Liver (tissue), 9 donors: ENCODE data around the gene GNG13. TPM values are rescaled to one million over a fixed set of nuclear protein-coding genes. Genes with fewer than 3 reads are reported as not detected.

ENCODE experiments used
- DNase-seq: peaks from one replicate; pipeline ENCODE4 v3.0.0-alpha.2; 2017; ENCODE audit warnings: low spot score
- H3K27ac ChIP-seq, 2 donors: one replicate each; pipeline ENCODE4 v1.7.0; 2013; ENCODE audit warnings: inconsistent platforms in 2 of 2, low read length in 2 of 2, control low read depth in 1 of 2, low read depth in 1 of 2, mild to moderate bottlenecking in 1 of 2
- H3K27me3 ChIP-seq, 4 donors: one replicate each; pipeline versions ENCODE4 v1.6.1 to v1.7.0; 2013; ENCODE audit warnings: low read length in 3 of 4, inconsistent platforms in 1 of 4, mild to moderate bottlenecking in 1 of 4, moderate library complexity in 1 of 4; ENCODE audit not compliant: control insufficient read depth in 4 of 4, insufficient read depth in 4 of 4
- H3K36me3 ChIP-seq, 4 donors: one replicate each; pipeline versions ENCODE4 v1.6.1 to v1.7.0; 2013; ENCODE audit warnings: low read length in 3 of 4, mild to moderate bottlenecking in 3 of 4, low read depth in 1 of 4, moderate library complexity in 1 of 4; ENCODE audit not compliant: control insufficient read depth in 4 of 4, insufficient read depth in 3 of 4
- H3K4me1 ChIP-seq, 4 donors: one replicate each; pipeline versions ENCODE4 v1.6.1 to v1.7.0; 2013; ENCODE audit warnings: low read length in 3 of 4, mild to moderate bottlenecking in 3 of 4, moderate library complexity in 1 of 4; ENCODE audit not compliant: control insufficient read depth in 4 of 4, insufficient read depth in 4 of 4
- H3K4me3 ChIP-seq, 3 donors: one replicate each; pipeline versions ENCODE4 v1.6.1 to v1.7.0; 2013; ENCODE audit warnings: low read length in 3 of 3, control low read depth in 1 of 3, low read depth in 1 of 3, mild to moderate bottlenecking in 1 of 3
- H3K9ac ChIP-seq, 2 donors: one replicate each; pipeline ENCODE4 v1.7.0; 2013; ENCODE audit warnings: low read length in 2 of 2, mild to moderate bottlenecking in 2 of 2, moderate library complexity in 2 of 2, control low read depth in 1 of 2, low read depth in 1 of 2
- H3K9me3 ChIP-seq, 4 donors: one replicate each; pipeline versions ENCODE4 v1.6.1 to v1.7.0; 2013; ENCODE audit warnings: low read length in 3 of 4; ENCODE audit not compliant: control insufficient read depth in 4 of 4
- ATF3 ChIP-seq: IDR thresholded peaks from 2 replicates; pipeline ENCODE4 v1.6.1; 2016; ENCODE audit warnings: antibody characterized with exemption
- CTCF ChIP-seq: fragments of 150-350 bp; IDR thresholded peaks from 2 replicates; pipeline ENCODE4 v1.5.1; 2017; ENCODE audit warnings: improper control_type of control experiment, low read depth, low read length; ENCODE audit not compliant: missing input control
- EGR1 ChIP-seq, 2 donors: IDR thresholded peaks; 2 replicates each; pipeline ENCODE4 v1.6.1; 2016 to 2018; ENCODE audit warnings: antibody characterized with exemption in 2 of 2, low read depth in 2 of 2
- FOXA1 ChIP-seq: IDR thresholded peaks from 2 replicates; pipeline ENCODE4 v1.6.1; 2016; ENCODE audit warnings: antibody characterized with exemption
- FOXA2 ChIP-seq: IDR thresholded peaks from 2 replicates; pipeline ENCODE4 v1.6.1; 2016; ENCODE audit warnings: antibody characterized with exemption
- GABPA ChIP-seq, 2 donors: IDR thresholded peaks in 1 of 2; conservative IDR thresholded peaks in 1 of 2; 2 replicates each; pipeline ENCODE4 v1.6.1; 2016; ENCODE audit warnings: antibody characterized with exemption in 2 of 2, mild to moderate bottlenecking in 1 of 2, moderate library complexity in 1 of 2
- HNF4G ChIP-seq: IDR thresholded peaks from 2 replicates; pipeline ENCODE4 v1.6.1; 2016; ENCODE audit warnings: antibody characterized with exemption
- JUND ChIP-seq, 2 donors: IDR thresholded peaks; 2 replicates each; pipeline ENCODE4 v1.6.1; 2016; ENCODE audit warnings: antibody characterized with exemption in 2 of 2
- NR2F2 ChIP-seq: IDR thresholded peaks from 2 replicates; pipeline ENCODE4 v1.6.1; 2016; ENCODE audit warnings: antibody characterized with exemption
- RAD21 ChIP-seq, 2 donors: IDR thresholded peaks; 2 replicates each; pipeline ENCODE4 v1.6.1; 2016; ENCODE audit warnings: antibody characterized with exemption in 2 of 2, mild to moderate bottlenecking in 2 of 2
- RXRA ChIP-seq, 2 donors: IDR thresholded peaks; 2 replicates each; pipeline ENCODE4 v1.6.1; 2017 to 2018; ENCODE audit warnings: antibody characterized with exemption in 2 of 2, mild to moderate bottlenecking in 1 of 2
- SP1 ChIP-seq: IDR thresholded peaks from 2 replicates; pipeline ENCODE4 v1.6.1; 2018; ENCODE audit warnings: antibody characterized with exemption, mild to moderate bottlenecking
- TAF1 ChIP-seq: conservative IDR thresholded peaks from 2 replicates; pipeline ENCODE4 v1.6.1; 2016; ENCODE audit warnings: antibody characterized with exemption, mild to moderate bottlenecking
- YY1 ChIP-seq: IDR thresholded peaks from 2 replicates; pipeline ENCODE4 v1.6.1; 2016; ENCODE audit warnings: antibody characterized with exemption, mild to moderate bottlenecking
- ZBTB33 ChIP-seq: IDR thresholded peaks from 2 replicates; pipeline ENCODE4 v1.6.1; 2016; ENCODE audit warnings: antibody characterized with exemption
- WGBS: extraction: QIAGEN DNeasy Blood & Tissue Kit; methylation state at CpG from one replicate; pipeline ENCODE4 v1.1.7; 2013; 5-methylcytosine and 5-hydroxymethylcytosine counted together
- polyA plus RNA-seq, 2 donors: library from polyadenylated mRNA; stranded (reverse) in 1 of 2; unstranded in 1 of 2; fragments of 200-250 nt in 1 of 2; fragments of >200 nt in 1 of 2; fragmentation: Nextera tagmentation in 1 of 2; extraction: Ambion mirVana in 1 of 2; gene quantifications; one replicate each; pipeline versions ENCODE4 v1.2.1 to v1.2.3, GENCODE V29; 2013 to 2015
- total RNA-seq, 2 donors: library from RNA; depleted of rRNA; stranded (reverse); fragments of >200 nt; gene quantifications; one replicate each; pipeline ENCODE4 v1.2.3, GENCODE V29; 2014
- TF ChIP-seq, protein P1 (sequence below): IDR thresholded peaks from 2 replicates; pipeline ENCODE4 v1.6.1; 2016; ENCODE audit warnings: antibody characterized with exemption
- TF ChIP-seq, protein P2 (sequence below): IDR thresholded peaks from 2 replicates; pipeline ENCODE4 v1.6.1; 2016; ENCODE audit warnings: antibody characterized with exemption, mild to moderate bottlenecking
- donor health status: healthy.
- donor health status: healthy.
- donor health status: healthy.
- donor health status: healthy.
- donor health status: healthy.

GNG13 gene
- total and polyA plus RNA-seq, 4 donors, result not detected

GRCh38 chr16:762595-763268 is 37.8 kb downstream of the GNG13 start:
- 72% methylated on average over 17 of the region's 17 CpGs for WGBS
- Histone ChIP-seq H3K36me3 (no peaks in the 10 kb centered on the region), H3K27me3 (no peaks in the 10 kb centered on the region), H3K9ac (no peak overlapping the region), H3K4me1 (peaks cover 0 to 1% (median 0%) of the 10 kb centered on the region in 4 donors), H3K4me3 (no peak overlapping the region), H3K9me3 (no peaks in the 10 kb centered on the region), H3K27ac (no peak overlapping the region)
- TF ChIP-seq ATF3 (no peak), NR2F2 (no peak), JUND (IDR thresholded peaks at IDR 0.05) (no peak), GABPA (IDR thresholded peaks at IDR 0.05 in 1 of 2, conservative IDR thresholded peaks at IDR 0.05 in 1 of 2) (no peak), EGR1 (IDR thresholded peaks at IDR 0.05; ENCODE audit: low read depth in 2 of 2) (no peak), HNF4G (no peak), FOXA2 (no peak), RXRA (IDR thresholded peaks at IDR 0.05) (no peak), FOXA1 (no peak)
- no peak for DNase-seq

GRCh38 chr16:761625-762513 is 38.7 kb downstream of the GNG13 start:
- Histone ChIP-seq H3K27ac (no peak overlapping the region), H3K9me3 (no peaks in the 10 kb centered on the region), H3K4me3 (no peak overlapping the region), H3K4me1 (peaks cover 0 to 1% (median 0%) of the 10 kb centered on the region in 4 donors), H3K36me3 (no peaks in the 10 kb centered on the region), H3K9ac (no peak overlapping the region), H3K27me3 (no peaks in the 10 kb centered on the region)
- DNase-seq, result no peak
- TF ChIP-seq, protein P1, sequence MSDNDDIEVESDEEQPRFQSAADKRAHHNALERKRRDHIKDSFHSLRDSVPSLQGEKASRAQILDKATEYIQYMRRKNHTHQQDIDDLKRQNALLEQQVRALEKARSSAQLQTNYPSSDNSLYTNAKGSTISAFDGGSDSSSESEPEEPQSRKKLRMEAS, result no peak
- TF ChIP-seq RAD21 (IDR thresholded peaks at IDR 0.05) (no peak), YY1 (no peak), ZBTB33 (no peak), SP1 (no peak), HNF4G (no peak), JUND (IDR thresholded peaks at IDR 0.05) (no peak), RXRA (IDR thresholded peaks at IDR 0.05) (no peak), CTCF (no peak), GABPA (IDR thresholded peaks at IDR 0.05 in 1 of 2, conservative IDR thresholded peaks at IDR 0.05 in 1 of 2) (no peak), TAF1 (no peak)
- TF ChIP-seq, protein P2, sequence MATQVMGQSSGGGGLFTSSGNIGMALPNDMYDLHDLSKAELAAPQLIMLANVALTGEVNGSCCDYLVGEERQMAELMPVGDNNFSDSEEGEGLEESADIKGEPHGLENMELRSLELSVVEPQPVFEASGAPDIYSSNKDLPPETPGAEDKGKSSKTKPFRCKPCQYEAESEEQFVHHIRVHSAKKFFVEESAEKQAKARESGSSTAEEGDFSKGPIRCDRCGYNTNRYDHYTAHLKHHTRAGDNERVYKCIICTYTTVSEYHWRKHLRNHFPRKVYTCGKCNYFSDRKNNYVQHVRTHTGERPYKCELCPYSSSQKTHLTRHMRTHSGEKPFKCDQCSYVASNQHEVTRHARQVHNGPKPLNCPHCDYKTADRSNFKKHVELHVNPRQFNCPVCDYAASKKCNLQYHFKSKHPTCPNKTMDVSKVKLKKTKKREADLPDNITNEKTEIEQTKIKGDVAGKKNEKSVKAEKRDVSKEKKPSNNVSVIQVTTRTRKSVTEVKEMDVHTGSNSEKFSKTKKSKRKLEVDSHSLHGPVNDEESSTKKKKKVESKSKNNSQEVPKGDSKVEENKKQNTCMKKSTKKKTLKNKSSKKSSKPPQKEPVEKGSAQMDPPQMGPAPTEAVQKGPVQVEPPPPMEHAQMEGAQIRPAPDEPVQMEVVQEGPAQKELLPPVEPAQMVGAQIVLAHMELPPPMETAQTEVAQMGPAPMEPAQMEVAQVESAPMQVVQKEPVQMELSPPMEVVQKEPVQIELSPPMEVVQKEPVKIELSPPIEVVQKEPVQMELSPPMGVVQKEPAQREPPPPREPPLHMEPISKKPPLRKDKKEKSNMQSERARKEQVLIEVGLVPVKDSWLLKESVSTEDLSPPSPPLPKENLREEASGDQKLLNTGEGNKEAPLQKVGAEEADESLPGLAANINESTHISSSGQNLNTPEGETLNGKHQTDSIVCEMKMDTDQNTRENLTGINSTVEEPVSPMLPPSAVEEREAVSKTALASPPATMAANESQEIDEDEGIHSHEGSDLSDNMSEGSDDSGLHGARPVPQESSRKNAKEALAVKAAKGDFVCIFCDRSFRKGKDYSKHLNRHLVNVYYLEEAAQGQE, result no peak
- WGBS, result 67% methylated on average over 22 of the region's 22 CpGs
